Stimulated activated naive CD8-positive, alpha-beta T cell treated with anti-CD3 and anti-CD28 coated beads, Interleukin-15, amount 100 ng/mL, for 72 hours (primary cell): ENCODE data around the gene NOSTRIN.

Experiments
- ATAC-seq: fragments of 150-1000 bp; cut with Tn5 transposase; 2 replicates; pipeline ENCODE4 v1.10.0; 2021; ENCODE audit warnings: mild to moderate bottlenecking, moderate library complexity
- DNase-seq, 2 donors: peaks; one replicate each; pipeline ENCODE4 v3.0.0; 2021 to 2022
- H3K27ac Mint-ChIP-seq, 2 donors: one replicate each; pipeline ENCODE4 v1.8.0; 2022; ENCODE audit warnings: mild to moderate bottlenecking in 2 of 2, mixed read lengths in 2 of 2, moderate library complexity in 2 of 2
- H3K27me3 Mint-ChIP-seq: one replicate; pipeline ENCODE4 v1.8.0; 2022; ENCODE audit warnings: mixed read lengths
- H3K4me1 Mint-ChIP-seq: one replicate; pipeline ENCODE4 v1.8.0; 2022; ENCODE audit warnings: mild to moderate bottlenecking, mixed read lengths
- H3K4me3 Mint-ChIP-seq, 2 donors: one replicate each; pipeline ENCODE4 v1.8.0; 2022; ENCODE audit warnings: mild to moderate bottlenecking in 2 of 2, mixed read lengths in 2 of 2, moderate library complexity in 1 of 2
- H3K9me3 Mint-ChIP-seq, 2 donors: one replicate each; pipeline ENCODE4 v1.8.0; 2022; ENCODE audit warnings: mixed read lengths in 2 of 2

The NOSTRIN gene

DNA sequence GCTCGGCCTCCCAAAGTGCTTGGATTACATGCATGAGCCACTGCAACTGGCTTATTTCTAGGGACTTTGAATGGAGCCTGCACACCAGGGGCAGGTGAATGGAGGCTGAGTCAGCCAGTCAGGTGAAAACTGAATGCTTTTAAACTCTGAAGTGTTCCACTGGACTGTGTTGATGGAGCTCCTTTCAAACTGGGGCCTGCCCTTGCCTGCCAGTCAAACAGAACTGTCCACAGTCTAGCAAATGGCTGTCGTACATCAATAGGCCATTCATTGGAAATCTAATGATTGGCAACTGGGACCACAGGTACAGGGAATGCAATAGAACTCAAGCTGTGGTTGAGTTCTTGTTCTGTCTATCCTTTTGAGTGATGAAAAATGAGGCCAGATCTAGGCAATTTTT, 966 bp upstream of the NOSTRIN start:
- Mint-ChIP-seq H3K27ac (no peak overlapping the region), H3K9me3 (no peaks in the 10 kb centered on the region), H3K4me3 (no peak overlapping the region), H3K27me3 (no peaks in the 10 kb centered on the region), H3K4me1 (peaks cover 17% of the 10 kb centered on the region)
- no peak for DNase-seq
- no peak for ATAC-seq

DNA sequence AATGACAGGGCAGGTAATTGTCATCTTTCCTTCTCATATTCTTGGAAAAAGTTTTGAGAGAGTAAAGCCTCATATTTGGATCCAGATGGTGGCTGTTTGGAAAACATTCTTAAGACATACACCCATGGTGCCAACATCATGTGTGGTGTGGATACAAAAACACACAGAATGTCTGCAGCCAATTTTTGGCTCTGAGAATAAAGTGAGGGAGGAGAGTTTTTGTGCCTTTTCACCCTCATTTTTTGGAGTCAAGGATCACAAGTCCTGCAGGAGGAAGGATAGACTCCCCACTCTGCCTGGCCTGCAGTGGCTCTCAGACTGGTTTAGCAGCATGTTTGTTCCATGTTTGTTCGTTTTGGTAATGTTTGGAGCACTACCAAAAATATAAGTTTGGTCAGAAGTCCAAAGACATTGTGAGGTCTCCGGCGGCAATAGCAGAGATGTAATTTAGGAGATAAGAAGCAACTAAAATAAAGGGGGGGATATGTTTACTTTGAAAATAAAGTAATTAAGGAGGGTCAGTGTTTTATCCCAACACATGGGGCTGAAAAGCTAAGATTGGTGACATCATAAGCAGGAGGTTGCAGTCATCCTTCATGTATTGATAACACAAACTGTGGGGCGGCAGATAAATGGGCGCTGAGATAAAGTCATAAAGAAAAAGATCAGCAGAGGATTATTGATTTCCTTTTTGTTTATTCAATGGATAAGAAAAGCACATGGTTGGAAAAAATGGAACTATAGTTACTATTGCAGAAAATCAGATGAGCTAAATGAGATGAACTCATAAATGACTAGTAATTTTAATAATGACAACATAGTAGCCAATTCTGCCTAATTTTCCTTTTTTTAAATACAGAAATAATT, 655 bp downstream of the NOSTRIN start:
- H3K4me1 Mint-ChIP-seq = peaks cover 17% of the 10 kb centered on the region
- H3K27ac Mint-ChIP-seq = peak overlapping the region in 1 of 2 donors; percentile 50
- H3K9me3 Mint-ChIP-seq = no peaks in the 10 kb centered on the region
- no peak overlapping the region for H3K4me3 Mint-ChIP-seq
- no peak for DNase-seq
- no peak for ATAC-seq
- H3K27me3 Mint-ChIP-seq = no peaks in the 10 kb centered on the region

DNA sequence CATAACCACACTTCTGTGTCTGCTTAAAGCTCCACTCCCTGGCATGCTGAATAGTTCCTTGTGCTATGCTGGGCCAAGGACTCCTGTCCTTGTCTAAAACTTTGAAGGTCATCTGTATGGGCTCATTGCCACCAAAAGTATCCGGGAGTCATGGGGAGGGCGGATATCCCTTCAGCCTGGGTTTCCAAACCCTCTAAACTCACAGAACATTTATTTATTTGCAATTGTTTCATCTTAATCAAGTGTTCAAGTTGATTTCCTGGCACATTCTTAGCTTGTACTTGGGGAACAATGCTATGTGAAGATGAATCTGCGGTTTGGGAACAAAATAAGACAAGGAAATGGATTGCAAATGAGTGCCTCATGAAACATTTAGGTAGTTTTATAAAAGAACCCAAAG, 1.8 kb downstream of the NOSTRIN start:
- H3K27ac Mint-ChIP-seq = no peak overlapping the region
- no peaks in the 10 kb centered on the region for H3K9me3 Mint-ChIP-seq
- no peak overlapping the region for H3K4me3 Mint-ChIP-seq
- peaks cover 17% of the 10 kb centered on the region for H3K4me1 Mint-ChIP-seq
- DNase-seq (no peak), ATAC-seq (no peak)
- no peaks in the 10 kb centered on the region for H3K27me3 Mint-ChIP-seq

DNA sequence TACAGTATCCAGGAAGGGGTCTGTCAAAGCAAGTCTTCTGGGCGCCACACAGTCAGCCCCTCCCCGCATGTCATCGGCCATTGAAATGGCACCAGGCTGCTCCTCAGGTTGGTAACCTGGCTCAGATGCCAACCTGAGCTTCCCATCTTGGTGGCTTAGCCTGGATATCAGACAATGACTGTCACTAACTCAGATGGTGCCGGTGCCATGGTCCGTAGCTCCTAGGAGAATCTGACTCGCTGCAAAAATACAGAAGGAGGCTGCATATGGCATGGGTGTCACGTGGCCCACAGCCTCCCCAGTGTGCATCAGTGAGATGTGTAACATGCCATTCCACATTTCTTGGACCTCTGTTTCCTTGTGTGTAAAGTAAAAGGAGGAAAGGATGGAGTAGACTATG, 3.2 kb downstream of the NOSTRIN start:
- H3K27ac Mint-ChIP-seq = no peak overlapping the region
- no peaks in the 10 kb centered on the region for H3K27me3 Mint-ChIP-seq
- H3K4me3 Mint-ChIP-seq = no peak overlapping the region
- ATAC-seq (no peak), DNase-seq (no peak)
- H3K9me3 Mint-ChIP-seq = no peaks in the 10 kb centered on the region
- peaks cover 17% of the 10 kb centered on the region for H3K4me1 Mint-ChIP-seq

DNA sequence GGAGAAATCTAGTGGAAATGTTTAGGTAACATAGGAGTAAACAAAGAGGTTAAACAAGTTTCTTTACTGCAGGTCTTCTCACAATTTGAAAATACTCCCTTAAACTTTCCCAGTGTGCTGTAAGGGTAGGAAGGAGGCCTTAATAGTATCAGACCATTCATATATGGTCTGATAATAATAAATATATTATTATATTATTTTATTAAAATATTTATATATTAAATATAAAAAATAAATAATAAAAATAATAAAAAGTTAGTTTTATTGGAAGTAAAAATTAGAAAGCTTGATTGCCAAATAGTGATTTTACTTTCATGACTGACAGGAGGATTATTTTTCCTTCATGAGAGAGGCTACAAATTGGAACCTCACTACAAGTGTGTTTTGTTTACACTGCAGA, 7.1 kb downstream of the NOSTRIN start:
- H3K27ac Mint-ChIP-seq = no peak overlapping the region
- H3K9me3 Mint-ChIP-seq = no peaks in the 10 kb centered on the region
- no peak overlapping the region for H3K4me3 Mint-ChIP-seq
- H3K4me1 Mint-ChIP-seq = no peaks in the 10 kb centered on the region
- no peaks in the 10 kb centered on the region for H3K27me3 Mint-ChIP-seq
- no peak for ATAC-seq
- DNase-seq = no peak

DNA sequence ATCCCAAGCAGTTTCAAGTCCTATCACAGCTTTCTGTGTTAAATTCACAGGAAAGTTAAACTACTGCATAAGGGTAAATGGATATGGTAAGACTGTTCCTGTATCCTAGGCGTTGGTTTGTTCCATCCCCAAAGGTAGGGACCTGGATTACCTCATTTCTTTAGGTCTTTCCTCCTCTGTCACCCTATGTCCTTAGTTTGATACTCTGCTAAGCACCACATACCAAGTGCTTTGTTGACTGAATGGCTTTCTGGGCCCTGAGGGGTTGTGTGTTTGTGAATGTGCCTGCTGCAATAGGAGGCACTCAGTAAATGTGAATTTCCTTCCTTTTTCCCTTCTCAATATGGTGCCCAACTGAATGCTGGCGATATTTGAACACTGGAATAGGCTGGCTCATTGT, 7.8 kb downstream of the NOSTRIN start:
- Mint-ChIP-seq H3K4me1 (no peaks in the 10 kb centered on the region), H3K4me3 (no peak overlapping the region), H3K9me3 (no peaks in the 10 kb centered on the region), H3K27ac (no peak overlapping the region), H3K27me3 (no peaks in the 10 kb centered on the region)
- ATAC-seq (no peak), DNase-seq (no peak)

DNA sequence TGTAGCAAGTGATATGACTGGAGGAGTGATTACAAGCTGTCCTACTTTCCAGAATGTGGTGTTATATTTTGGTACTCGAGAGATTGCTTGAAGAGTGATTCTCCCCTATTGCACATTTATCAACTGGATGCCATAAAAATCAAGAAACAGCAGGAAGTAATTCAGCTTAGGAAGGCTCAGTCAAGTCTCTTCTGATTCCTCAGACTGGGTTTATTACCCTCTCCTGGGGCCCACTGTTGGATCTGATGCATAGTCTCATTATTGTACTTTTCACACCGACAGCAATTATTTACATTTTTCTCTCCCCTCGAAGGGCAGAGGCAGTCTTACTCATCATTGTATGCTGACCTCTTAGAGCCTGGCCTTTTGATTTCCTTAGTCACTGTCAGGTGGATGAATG, 9.3 kb downstream of the NOSTRIN start:
- ATAC-seq = no peak

DNA sequence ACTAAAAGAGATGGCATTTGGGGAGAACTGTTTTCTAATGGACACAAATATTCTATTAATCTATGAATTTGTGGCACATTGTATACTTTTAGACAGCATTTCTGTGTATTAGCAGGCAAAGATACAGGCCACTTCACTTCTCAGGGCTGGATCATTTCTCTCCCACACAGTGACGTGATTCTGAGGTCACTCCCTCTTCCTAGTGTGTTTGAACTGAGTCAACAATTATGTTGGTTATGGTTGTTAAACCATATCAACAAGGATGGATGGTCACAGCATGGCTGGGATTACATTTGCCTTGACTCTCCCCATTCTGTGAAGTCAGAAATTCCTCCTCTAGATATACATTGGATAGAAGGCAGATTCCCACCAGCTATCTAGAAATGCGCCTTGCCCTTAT, 11.6 kb downstream of the NOSTRIN start:
- H3K27ac Mint-ChIP-seq = no peak overlapping the region
- DNase-seq (no peak), ATAC-seq (no peak)
- no peaks in the 10 kb centered on the region for H3K27me3 Mint-ChIP-seq
- H3K9me3 Mint-ChIP-seq = no peaks in the 10 kb centered on the region
- H3K4me3 Mint-ChIP-seq = no peak overlapping the region
- no peaks in the 10 kb centered on the region for H3K4me1 Mint-ChIP-seq

More for the DNA sequence above, 9.3 kb downstream of the NOSTRIN start:
- no peaks in the 10 kb centered on the region for H3K27me3 Mint-ChIP-seq
- no peak overlapping the region for H3K4me3 Mint-ChIP-seq
- H3K4me1 Mint-ChIP-seq = no peaks in the 10 kb centered on the region
- H3K27ac Mint-ChIP-seq = no peak overlapping the region
- H3K9me3 Mint-ChIP-seq = no peaks in the 10 kb centered on the region
- no peak for DNase-seq

DNA sequence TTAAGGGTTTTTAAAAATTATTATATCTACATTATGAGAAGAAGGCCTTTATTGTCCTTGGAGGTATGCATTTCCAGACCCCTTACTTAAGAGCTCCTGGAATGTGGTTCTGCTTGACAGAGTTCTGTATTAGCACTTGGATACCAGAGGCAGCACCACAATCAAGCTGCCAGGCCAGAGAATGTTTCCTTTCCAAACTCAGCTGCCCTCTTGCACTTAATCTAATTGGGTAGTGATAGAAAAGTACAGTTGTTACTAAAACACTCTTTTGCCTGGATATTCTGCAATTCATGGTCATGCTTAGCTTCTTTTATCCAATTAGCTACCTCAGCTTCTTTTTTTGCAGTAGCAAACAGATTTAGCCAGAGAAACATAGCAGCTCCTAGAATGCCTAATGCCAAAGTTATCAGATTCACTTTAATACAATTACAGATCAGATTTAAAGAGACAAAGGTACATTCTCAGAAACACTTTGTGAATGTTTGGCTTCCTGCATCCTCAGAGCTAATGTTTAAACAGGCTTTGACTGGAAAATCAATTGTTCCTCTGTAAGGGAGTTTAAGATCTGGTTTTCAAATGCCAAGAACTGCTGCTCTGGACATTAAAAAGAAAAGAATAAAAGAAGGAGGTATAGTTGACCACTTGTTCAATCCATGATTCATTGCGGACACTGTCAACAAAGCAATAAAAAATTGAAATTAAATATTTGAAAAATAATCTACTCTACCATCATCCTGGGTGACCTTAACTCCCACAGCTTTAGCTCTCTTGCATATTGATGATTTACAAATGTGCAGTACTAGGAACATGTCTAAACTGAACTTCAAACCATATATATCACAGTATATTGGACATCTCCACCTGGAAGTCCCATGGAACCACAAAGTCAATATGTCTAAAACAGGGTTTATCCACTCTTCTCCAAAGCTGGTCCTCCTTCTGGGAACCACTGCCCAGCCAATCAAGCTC, 12.8 kb downstream of the NOSTRIN start:
- no peaks in the 10 kb centered on the region for H3K27me3 Mint-ChIP-seq
- H3K27ac Mint-ChIP-seq = no peak overlapping the region
- no peak for DNase-seq
- ATAC-seq = no peak
- H3K4me3 Mint-ChIP-seq = no peak overlapping the region
- H3K4me1 Mint-ChIP-seq = no peaks in the 10 kb centered on the region
- H3K9me3 Mint-ChIP-seq = no peaks in the 10 kb centered on the region

DNA sequence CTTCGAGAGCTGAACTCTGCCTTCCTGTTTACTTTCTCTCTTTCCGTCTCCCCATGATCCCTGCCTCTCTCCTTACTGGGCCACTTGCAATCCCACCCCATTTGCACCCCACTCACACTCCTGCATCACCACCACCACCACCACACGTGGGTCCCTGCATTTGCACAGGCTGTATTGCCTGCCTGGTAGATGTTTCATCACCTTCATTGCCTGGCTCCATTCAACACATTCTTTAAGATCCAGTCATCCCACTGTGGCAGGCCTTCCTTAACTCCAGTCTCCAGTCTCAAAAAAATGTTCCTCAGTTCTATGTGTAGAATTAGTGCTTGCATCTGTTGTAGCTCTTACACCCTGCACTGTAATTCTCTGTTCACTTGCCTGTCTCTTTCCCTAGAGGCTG, 13.9 kb downstream of the NOSTRIN start:
- Mint-ChIP-seq H3K27me3 (no peaks in the 10 kb centered on the region), H3K9me3 (no peaks in the 10 kb centered on the region), H3K4me3 (no peak overlapping the region), H3K4me1 (no peaks in the 10 kb centered on the region), H3K27ac (peak overlapping the region in 1 of 2 donors; percentile 61)
- DNase-seq = no peak
- no peak for ATAC-seq

DNA sequence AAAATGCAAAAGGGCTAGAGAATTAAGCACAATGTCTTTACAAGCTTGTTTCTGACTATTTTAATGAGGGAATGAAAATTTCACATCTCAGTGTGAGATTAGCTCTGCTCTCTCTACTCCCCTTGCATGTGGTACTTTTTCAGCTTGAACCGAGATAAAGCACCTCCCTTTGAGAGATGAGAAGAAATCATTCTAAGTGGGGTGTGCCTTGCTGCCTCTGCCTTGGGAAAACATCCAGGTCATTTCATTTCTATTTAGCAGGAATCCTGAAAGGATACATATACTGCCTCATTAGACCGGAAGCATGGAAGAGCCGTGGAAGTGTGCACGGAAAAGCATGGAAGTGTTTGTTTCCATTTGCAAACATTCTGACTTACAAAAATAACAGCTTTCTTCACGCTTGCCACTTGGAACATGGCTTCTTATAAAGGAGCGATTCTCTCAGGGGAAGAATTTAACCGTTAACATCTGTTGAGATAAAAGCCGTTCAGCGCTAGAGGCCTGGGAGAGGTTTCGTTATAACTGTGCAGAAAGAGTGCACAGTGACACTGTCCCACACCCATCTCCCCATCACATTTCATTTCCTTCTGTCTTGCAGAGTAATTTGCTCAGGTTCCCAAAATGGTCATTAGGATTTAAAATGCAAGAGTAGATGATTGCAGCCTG, 16.7 kb downstream of the NOSTRIN start:
- ATAC-seq = no peak
- no peaks in the 10 kb centered on the region for H3K9me3 Mint-ChIP-seq
- DNase-seq = no peak

DNA sequence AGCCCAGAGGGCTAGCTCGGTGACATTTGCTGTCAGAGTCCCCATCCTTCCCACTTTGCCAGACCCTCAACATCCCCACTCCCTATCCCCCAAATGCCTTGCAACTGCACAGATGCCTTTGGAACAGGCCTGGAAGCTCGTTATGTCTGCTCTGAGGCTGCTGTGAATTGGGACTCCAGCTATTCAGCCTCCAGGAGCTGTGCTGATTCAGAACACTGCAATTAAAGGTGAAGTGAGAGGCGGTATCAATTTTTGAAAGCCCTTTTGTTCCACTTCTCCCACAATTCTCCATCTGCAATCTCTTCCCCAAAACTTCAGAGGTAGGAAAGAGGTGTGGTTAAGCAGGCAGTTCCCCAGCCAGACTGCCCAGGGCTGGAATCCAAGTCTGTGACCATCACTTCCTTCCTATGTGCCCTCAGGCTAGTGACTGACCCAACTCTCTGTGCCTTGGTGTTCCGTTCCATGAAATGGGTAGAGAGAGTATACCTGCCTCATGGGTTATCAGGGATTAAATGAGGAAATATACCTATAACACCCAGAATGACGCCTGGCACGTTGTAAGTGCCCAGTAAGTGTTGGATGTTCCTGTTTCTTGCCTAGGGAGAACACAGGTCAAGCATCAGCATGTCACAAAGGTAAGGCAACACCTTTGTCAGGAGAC, 17.5 kb downstream of the NOSTRIN start:
- Mint-ChIP-seq H3K4me1 (no peaks in the 10 kb centered on the region), H3K27me3 (no peaks in the 10 kb centered on the region), H3K4me3 (no peak overlapping the region), H3K9me3 (no peaks in the 10 kb centered on the region), H3K27ac (no peak overlapping the region)
- DNase-seq (no peak), ATAC-seq (no peak)

More for the DNA sequence above, 16.7 kb downstream of the NOSTRIN start:
- Mint-ChIP-seq H3K27me3 (no peaks in the 10 kb centered on the region), H3K27ac (no peak overlapping the region), H3K4me1 (no peaks in the 10 kb centered on the region), H3K4me3 (no peak overlapping the region)

DNA sequence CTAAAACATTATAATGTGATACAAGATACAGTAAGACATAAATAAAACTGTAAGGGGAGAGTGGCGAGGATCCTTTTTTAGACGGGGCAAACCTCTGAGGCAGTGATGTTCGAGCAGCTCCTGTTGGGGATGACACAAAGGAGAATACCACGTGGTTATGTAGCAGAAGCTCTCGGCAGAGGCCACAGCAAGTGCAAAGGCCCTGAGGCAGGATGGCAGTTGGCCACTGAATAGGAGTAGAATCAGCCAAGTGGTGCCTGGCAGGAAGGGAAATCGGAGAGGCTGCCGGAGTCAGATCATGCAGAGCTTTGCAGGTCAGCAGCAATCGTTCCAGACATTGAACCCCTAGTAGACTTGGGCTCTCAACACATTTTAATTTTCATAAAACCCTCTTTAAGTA, 19.1 kb downstream of the NOSTRIN start:
- DNase-seq (no peak), ATAC-seq (no peak)
- H3K27ac Mint-ChIP-seq = no peak overlapping the region
- no peak overlapping the region for H3K4me3 Mint-ChIP-seq
- H3K4me1 Mint-ChIP-seq = no peaks in the 10 kb centered on the region
- no peaks in the 10 kb centered on the region for H3K9me3 Mint-ChIP-seq
- H3K27me3 Mint-ChIP-seq = no peaks in the 10 kb centered on the region

DNA sequence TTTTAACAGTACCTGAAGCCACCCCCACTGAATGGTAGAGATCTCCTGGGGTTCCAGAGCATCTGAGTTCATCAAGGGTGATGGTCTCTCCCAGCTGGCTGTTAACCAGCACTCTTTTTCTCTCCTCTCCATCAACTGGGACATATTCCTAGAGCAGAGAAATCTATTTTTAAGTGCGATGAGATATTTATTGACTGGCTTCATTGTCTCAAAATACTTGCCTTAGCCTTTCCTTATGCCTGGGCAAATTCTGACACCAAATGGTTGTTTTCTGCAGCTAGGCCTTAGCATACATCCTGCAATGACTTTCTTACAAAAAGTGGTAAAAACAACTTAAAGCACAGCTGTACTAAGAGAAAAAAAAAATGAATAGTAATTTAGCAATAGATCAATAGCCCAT, 19.6 kb downstream of the NOSTRIN start:
- DNase-seq (no peak), ATAC-seq (no peak)
- Mint-ChIP-seq H3K4me3 (no peak overlapping the region), H3K27ac (no peak overlapping the region), H3K27me3 (no peaks in the 10 kb centered on the region), H3K9me3 (no peaks in the 10 kb centered on the region), H3K4me1 (no peaks in the 10 kb centered on the region)

DNA sequence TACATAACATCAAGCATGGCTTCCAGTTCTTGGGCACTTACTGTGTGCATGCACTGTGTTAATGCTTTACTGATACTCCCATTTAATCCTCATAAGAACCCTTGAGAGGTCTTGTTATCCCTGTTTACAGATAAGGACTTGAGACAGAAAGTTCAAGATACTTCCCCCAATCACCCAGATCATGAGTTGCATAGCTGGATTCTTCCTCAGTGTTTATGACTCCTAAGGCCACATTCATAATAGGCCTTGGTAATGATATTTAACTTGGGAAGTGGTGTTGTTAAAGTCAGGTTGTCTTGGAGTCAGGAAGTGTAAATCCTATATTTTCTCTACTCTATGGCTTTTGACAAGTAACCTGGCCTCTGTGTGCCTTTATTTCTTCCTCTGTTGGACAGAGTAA, 22.7 kb downstream of the NOSTRIN start:
- ATAC-seq = no peak
- Mint-ChIP-seq H3K27me3 (no peaks in the 10 kb centered on the region), H3K9me3 (no peaks in the 10 kb centered on the region)

More for the DNA sequence above, 22.7 kb downstream of the NOSTRIN start:
- Mint-ChIP-seq H3K27ac (no peak overlapping the region), H3K4me1 (no peaks in the 10 kb centered on the region), H3K4me3 (no peak overlapping the region)
- no peak for DNase-seq
